Prostate gland (tissue), 2 donors: ENCODE results near the gene MIOX.

ENCODE experiments used
- CTCF ChIP-seq, 4 experiments: fragments of 200-600 bp in 2 of 4; fragments of 450-650 bp in 2 of 4; sonication (generic) in 2 of 4; IDR thresholded peaks; 1 replicate in 3 of 4; 2 replicates in 1 of 4; pipeline ENCODE4 v1.5.1; 2016 to 2019; ENCODE audit warnings: antibody characterized with exemption in 4 of 4, mild to moderate bottlenecking in 2 of 4, moderate library complexity in 2 of 4
- POLR2A ChIP-seq: fragments of 450-650 bp; IDR thresholded peaks from one replicate; pipeline ENCODE4 v1.6.1; 2016; ENCODE audit warnings: antibody characterized with exemption, mild to moderate bottlenecking
- POLR2AphosphoS5 ChIP-seq: sonication (generic); formaldehyde crosslinking; IDR thresholded peaks from one replicate; pipeline ENCODE4 v1.6.1; 2017; ENCODE audit warnings: antibody characterized with exemption

- TF ChIP-seq CTCF (IDR thresholded peaks at IDR 0.05) (no peak), POLR2A (no peak), POLR2AphosphoS5 (no peak)
Measured at GRCh38 chr22:50437511-50438304, 49.0 kb upstream of the MIOX start.
